CD4-positive, alpha-beta T cell (primary cell): ENCODE measurements around the gene AMBRA1. TPM values are rescaled to one million over a fixed set of nuclear protein-coding genes. Genes with fewer than 3 reads are reported as not detected.

Source experiments
- ATAC-seq: fragments of 200-7000 bp; cut with Tn5 transposase; one replicate; pipeline ENCODE4 v1.10.0; 2022; ENCODE audit warnings: mild to moderate bottlenecking; ENCODE audit not compliant: poor library complexity
- CTCF ChIA-PET: fragments of 350-600 bp; sonication (Branson Sonifier 250); formaldehyde crosslinking; loops from one replicate; lab custom pipeline; 2021; ENCODE audit warnings: antibody characterized with exemption, inconsistent platforms; lab: Charles Lee
- POLR2A ChIA-PET: fragments of 350-600 bp; sonication (Branson Sonifier 250); formaldehyde crosslinking; loops from one replicate; lab custom pipeline; 2021; ENCODE audit warnings: antibody characterized with exemption, inconsistent platforms; lab: Charles Lee
- DNase-seq, 14 experiments: peaks; one replicate each; pipeline ENCODE4 v3.0.0-alpha.2; 2013 to 2020; ENCODE audit warnings: mixed read lengths in 2 of 14
- H3K27ac ChIP-seq, 2 donors: one replicate each; pipeline versions ENCODE4 v1.5.1 to v1.7.0; 2013; ENCODE audit warnings: low read length in 2 of 2, low read depth in 1 of 2, mild to moderate bottlenecking in 1 of 2
- H3K27me3 ChIP-seq, 2 experiments: 1 replicate in 1 of 2; 2 replicates in 1 of 2; pipeline versions ENCODE4 v1.6.1 to v1.7.0; 2013; ENCODE audit warnings: low read length in 2 of 2, control low read depth in 1 of 2, mild to moderate bottlenecking in 1 of 2, moderate library complexity in 1 of 2; ENCODE audit not compliant: insufficient read depth in 2 of 2, control insufficient read depth in 1 of 2
- H3K36me3 ChIP-seq: one replicate; pipeline ENCODE4 v1.6.1; 2013; ENCODE audit warnings: low read length, control low read depth; ENCODE audit not compliant: insufficient read depth
- H3K4me1 ChIP-seq: one replicate; pipeline ENCODE4 v1.6.1; 2013; ENCODE audit warnings: low read length, control low read depth; ENCODE audit not compliant: insufficient read depth
- H3K4me3 ChIP-seq: one replicate; pipeline ENCODE4 v1.5.1; 2013; ENCODE audit warnings: mild to moderate bottlenecking, low read length, moderate library complexity
- H3K9me3 ChIP-seq, 2 experiments: 1 replicate in 1 of 2; 2 replicates in 1 of 2; pipeline versions ENCODE4 v1.6.1 to v1.7.0; 2013; ENCODE audit warnings: low read length in 2 of 2, mild to moderate bottlenecking in 2 of 2, control low read depth in 1 of 2, moderate library complexity in 1 of 2; ENCODE audit not compliant: control insufficient read depth in 1 of 2, insufficient read depth in 1 of 2
- H3K27ac Mint-ChIP-seq: one replicate; pipeline ENCODE4 v1.8.0; 2020; ENCODE audit warnings: mixed read lengths
- H3K27me3 Mint-ChIP-seq: one replicate; pipeline ENCODE4 v1.8.0; 2021; ENCODE audit warnings: mixed read lengths
- H3K36me3 Mint-ChIP-seq: one replicate; pipeline ENCODE4 v1.8.0; 2021; ENCODE audit warnings: low read depth, mixed read lengths
- H3K4me1 Mint-ChIP-seq: one replicate; pipeline ENCODE4 v1.8.0; 2021; ENCODE audit warnings: low read depth, mixed read lengths
- H3K4me3 Mint-ChIP-seq: one replicate; pipeline ENCODE4 v1.8.0; 2020; ENCODE audit warnings: mild to moderate bottlenecking, mixed read lengths
- H3K9me3 Mint-ChIP-seq: one replicate; pipeline ENCODE4 v1.8.0; 2020; ENCODE audit warnings: mixed read lengths
- CTCF ChIP-seq: fragments of 200-600 bp; IDR thresholded peaks from one replicate; pipeline ENCODE4 v1.8.0; 2022; ENCODE audit warnings: antibody characterized with exemption, mild to moderate bottlenecking
- intact Hi-C, 2 experiments: fragments of 100-400 bp; cut with DNase I in 1 of 2; cut with micrococcal nuclease in 1 of 2; formaldehyde crosslinking; loops; one replicate each; pipeline versions ENCODE4 v1.15.1 to v1.9.0; 2023 to 2025; cut with DNase I, micrococcal nuclease
- total RNA-seq, 174 experiments: library from RNA in 2 of 174; stranded (reverse) in 2 of 174; gene quantifications; one replicate each; pipeline ENCODE4 v1.2.3 and lab custom pipeline; 2021 to 2026

The AMBRA1 gene
- total RNA-seq, 2 experiments from 2014 or later, result 29.4 to 31.9 TPM

GRCh38 chr11:46404476-46405017 is 189.3 kb downstream of the AMBRA1 start:
- intact Hi-C loops, result no loop called here
- Mint-ChIP-seq H3K36me3 (peaks cover 76% of the 10 kb centered on the region), H3K27ac (no peak overlapping the region), H3K27me3 (no peaks in the 10 kb centered on the region), H3K4me3 (no peak overlapping the region), H3K9me3 (no peaks in the 10 kb centered on the region), H3K4me1 (no peaks in the 10 kb centered on the region)
- Histone ChIP-seq H3K27me3 (no peaks in the 10 kb centered on the region), H3K4me1 (no peaks in the 10 kb centered on the region), H3K27ac (no peak overlapping the region), H3K4me3 (no peak overlapping the region), H3K36me3 (peaks cover 64% of the 10 kb centered on the region), H3K9me3 (no peaks in the 10 kb centered on the region)
- no peak for ATAC-seq
- no peak for DNase-seq
- CTCF ChIA-PET, result interaction anchor here (0.5 kb wide), 1 partner anchor 1527 kb away, joined by 3 read pairs; no protein-coding TSS in a partner anchor
- TF ChIP-seq CTCF, result no peak
- POLR2A ChIA-PET, result no interaction called here

- Mint-ChIP-seq H3K4me1 (no peaks in the 10 kb centered on the region), H3K4me3 (no peak overlapping the region), H3K27ac (no peak overlapping the region), H3K36me3 (peaks cover 70% of the 10 kb centered on the region), H3K27me3 (no peaks in the 10 kb centered on the region), H3K9me3 (no peaks in the 10 kb centered on the region)
- Histone ChIP-seq H3K36me3 (peaks cover 54% of the 10 kb centered on the region), H3K4me3 (no peak overlapping the region), H3K4me1 (no peaks in the 10 kb centered on the region), H3K27me3 (no peaks in the 10 kb centered on the region), H3K27ac (no peak overlapping the region), H3K9me3 (no peaks in the 10 kb centered on the region)
- no peak for DNase-seq
- intact Hi-C loops, result no loop called here
- ATAC-seq, result no peak
- ChIA-PET POLR2A (no interaction called here), CTCF (no interaction called here)
- no peak for TF ChIP-seq CTCF
Observed at GRCh38 chr11:46402957-46403902, 190.6 kb downstream of the AMBRA1 start.

- Histone ChIP-seq H3K9me3 (peaks cover 0 to 4% of the 10 kb centered on the region in 2 experiments), H3K4me1 (peaks cover 8% of the 10 kb centered on the region), H3K27me3 (peaks cover 6 to 10% of the 10 kb centered on the region in 2 experiments), H3K27ac (no peak overlapping the region), H3K36me3 (peaks cover 17% of the 10 kb centered on the region), H3K4me3 (no peak overlapping the region)
- Mint-ChIP-seq H3K36me3 (peaks cover 47% of the 10 kb centered on the region), H3K27ac (no peak overlapping the region), H3K9me3 (no peaks in the 10 kb centered on the region), H3K4me1 (peaks cover 11% of the 10 kb centered on the region), H3K27me3 (peaks cover 11% of the 10 kb centered on the region), H3K4me3 (no peak overlapping the region)
- POLR2A ChIA-PET, result no interaction called here
- no peak for TF ChIP-seq CTCF
- CTCF ChIA-PET, result interaction anchor here (1.0 kb wide), 1 partner anchor 10 kb away, joined by 3 read pairs; no protein-coding TSS in a partner anchor
- no peak for ATAC-seq
- DNase-seq, result no peak
- intact Hi-C loops, result no loop called here
Observed at GRCh38 chr11:46397526-46397925, 196.3 kb downstream of the AMBRA1 start.
